ENCODE data around the gene TRIM16.
"Not testable (repeated sequence)": the region's sequence is repeated elsewhere in the genome, so short reads cannot be mapped to it uniquely, and the experiment has no call there.

The TRIM16 gene

DNA sequence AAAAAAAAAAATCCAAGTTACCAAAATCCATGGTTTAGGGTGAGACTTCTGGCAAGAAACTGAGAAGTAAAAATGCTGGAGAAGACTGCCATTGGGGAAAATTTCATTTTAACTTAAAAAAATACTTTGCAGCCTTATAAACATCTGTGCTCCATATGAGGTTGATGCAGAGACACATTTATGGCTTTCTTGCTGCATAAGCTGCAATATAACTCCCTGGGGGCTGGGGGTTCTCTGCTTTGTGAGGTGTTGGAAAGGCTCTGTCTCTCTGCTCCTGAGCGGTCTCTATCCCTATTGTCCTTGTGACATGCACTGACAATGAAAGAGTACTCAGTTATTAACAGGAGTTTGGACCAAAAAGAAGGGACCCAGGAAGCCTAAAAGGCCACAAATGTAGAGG lies 71.0 kb downstream of the TRIM16 start:
- DNase-seq: not testable (repeated sequence)

DNA sequence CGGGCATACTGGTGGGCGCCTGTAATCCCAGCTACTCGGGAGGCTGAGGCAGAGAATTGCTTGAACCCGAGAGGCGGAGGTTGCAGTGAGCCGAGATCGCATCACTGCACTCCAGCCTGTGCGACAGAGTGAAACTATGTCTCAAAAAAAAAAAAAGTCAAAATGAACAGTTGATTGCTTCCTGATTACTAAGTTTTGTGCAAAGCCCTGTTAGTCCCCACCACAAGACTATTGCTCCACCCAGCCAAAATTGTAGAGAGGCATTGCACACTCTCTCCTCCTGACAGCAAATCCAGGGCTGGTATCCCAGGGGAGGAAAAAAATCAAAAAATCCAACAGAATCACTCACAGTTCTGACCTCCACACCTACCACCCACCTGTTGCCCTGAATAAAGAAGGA lies 91.2 kb downstream of the TRIM16 start:
- DNase-seq: not testable (repeated sequence)

DNA sequence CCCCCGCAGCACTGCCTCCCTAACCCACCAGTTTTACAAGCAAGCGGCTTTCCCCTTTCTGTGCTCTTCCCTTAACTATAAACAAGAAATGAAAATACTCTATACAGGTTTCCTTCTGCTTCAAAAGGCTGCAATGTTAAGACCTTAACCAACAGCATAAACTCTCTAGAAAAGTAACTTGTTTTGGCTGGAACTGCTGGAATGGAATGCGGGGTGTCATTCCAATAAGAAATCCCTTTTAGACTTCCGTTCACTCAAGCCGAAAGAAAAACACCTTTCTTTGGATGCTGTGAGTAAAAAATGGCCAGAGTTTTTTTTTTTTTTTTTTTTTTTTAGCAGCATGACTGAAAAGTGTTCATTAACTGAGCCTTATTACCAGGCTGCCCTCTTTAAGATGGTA lies 92.1 kb downstream of the TRIM16 start:
- DNase-seq: not testable (repeated sequence)

DNA sequence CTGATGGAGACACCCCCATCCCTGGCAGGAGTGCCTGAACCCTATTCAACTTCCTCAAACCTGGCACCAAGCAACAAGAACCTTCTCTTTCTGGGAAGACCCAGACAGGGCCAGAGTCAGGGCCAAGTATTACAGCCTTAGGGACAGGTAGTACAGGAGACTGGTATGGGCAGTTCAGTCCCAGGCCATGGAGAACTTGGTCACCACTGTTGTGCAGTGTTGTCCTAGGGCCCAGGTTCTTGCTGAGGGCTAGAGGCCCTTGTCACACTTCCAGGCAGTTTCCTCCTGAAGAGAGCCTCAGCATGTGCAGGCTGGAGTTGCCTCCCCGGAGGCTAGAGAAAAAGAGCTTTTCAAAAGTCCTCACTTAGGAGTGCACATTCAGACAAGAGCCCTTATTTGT lies 93.3 kb downstream of the TRIM16 start:
- DNase-seq: not testable (repeated sequence)

DNA sequence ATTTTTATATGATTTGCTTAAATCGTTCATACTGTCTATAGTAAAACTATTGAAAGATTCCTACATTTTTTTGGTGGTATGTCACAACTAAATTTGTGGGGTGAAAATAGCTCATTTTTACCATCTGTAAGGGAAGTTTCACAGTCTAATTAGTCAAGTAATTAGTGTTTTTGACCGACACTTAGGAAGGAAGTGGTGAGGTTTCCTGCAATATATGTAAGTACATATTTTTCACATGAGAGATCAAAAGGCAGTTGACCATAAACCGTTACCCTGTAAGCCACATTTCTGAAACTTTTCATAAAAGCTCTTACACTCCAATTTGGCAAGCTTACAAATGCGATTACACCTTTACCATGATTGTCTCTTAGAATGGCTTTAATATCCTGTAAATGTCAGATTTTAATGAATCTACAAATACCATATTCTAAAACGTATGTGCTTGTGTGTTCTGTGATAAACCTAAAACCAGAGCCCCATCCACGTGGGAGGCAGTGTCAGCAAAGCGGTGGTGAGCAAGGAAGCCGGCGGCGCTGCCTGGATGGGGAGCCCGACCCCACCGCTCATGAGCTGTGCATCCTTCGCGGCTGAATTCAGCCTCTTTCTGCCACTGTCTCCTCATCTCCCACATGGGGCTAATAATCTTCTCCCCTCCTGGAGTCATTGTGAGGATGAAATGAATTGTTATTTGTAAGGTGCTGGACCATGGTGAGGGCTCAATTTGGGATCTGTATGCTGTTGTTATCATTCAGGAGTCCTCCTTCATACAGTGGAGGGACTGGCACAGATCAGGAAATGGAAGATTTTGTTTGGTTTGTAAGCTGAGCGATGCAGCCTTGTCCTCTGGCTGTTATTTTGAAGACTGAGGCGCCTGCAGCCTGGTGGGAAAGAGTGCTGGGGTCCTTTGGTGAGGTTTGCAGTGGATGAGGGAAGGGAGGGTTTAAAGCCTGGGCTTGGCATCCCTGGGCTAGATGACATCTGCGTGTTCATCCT lies 94.3 kb downstream of the TRIM16 start:
- DNase-seq: not testable (repeated sequence)

DNA sequence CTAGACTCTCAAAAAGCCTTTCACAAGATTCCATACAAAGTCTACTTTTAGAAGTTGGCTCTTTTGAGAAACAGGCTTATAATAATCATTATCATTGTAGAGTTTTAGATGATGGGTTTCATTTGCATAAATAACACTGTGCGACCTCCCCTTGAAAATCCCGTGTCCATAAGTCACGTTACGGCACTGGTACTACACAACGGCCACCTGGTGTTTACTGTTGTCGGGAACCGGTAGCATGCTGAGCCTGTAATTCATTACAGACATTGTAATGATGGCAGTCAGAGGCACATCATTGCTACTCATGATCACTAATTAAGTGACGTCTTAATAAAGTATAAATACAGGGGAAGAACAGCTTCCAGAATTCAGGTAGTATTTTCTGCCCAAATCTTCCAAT lies 96.1 kb downstream of the TRIM16 start:
- not testable (repeated sequence) for DNase-seq

DNA sequence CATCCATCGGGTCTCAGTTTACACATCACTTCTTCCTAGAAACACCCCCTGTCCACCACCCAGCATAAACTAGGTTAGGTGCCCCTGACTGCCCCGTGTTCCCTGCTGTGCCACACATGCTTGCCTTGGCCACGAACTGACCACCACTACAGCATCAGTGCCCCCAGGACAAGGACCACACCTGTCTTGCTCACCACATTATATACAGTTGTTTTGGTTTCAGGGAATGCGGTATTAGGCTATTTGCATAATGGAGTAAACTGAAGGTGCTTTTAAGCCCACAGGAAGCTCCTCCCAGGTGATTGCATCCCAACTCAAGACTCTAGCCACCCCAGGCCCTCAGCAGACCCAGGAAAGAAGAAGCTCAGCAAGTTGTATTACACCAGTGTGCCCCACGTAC lies 100.8 kb downstream of the TRIM16 start:
- DNase-seq: not testable (repeated sequence)

DNA sequence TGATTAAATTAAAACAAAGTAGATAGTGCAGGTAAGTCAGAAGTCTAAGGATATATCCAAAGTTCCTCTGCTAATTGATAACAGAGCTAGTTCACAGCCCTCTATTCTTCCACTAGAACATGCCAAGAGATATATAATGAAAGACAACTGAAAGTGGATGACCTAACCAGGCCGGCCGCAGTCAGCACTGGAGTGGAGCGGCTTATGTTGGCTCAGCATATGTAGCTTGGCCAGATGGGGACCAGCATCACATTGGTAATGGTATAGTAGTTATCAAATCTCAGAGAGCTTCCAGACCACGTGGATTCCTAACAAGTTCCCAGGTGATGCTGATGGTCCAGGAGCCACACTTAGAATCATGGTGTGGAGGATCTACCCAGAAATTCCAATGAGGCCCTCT lies 102.6 kb downstream of the TRIM16 start:
- DNase-seq: not testable (repeated sequence)

Data from DMS53 (cell line).